Measurements from ENCODE around the gene EXD3. TPM values are rescaled to one million over a fixed set of nuclear protein-coding genes. Genes with fewer than 3 reads are reported as not detected.

Gene EXD3
- total and polyA plus RNA-seq, 9 of the 15 experiments (the other 6 are each of a cell fraction or from before 2014, with no cell fraction given) = 0.29 to 12.5 (median 3.9) TPM

GRCh38 chr9:137302118-137302448, 120.9 kb downstream of the EXD3 start, which contains the start of gene NRARP (continued):
- no peak for TF ChIP-seq JUND (IDR thresholded peaks at IDR 0.05; ENCODE audit: borderline replicate concordance, low read depth, low read length)
- TF ChIP-seq JUND (tag; IDR thresholded peaks at IDR 0.05; ENCODE audit: borderline replicate concordance, low read depth, low read length) = no peak
- no peak for TF ChIP-seq ZNF274 (IDR thresholded peaks at IDR 0.05; ENCODE audit: borderline replicate concordance, low read depth, low read length)
- TF ChIP-seq, protein P1, sequence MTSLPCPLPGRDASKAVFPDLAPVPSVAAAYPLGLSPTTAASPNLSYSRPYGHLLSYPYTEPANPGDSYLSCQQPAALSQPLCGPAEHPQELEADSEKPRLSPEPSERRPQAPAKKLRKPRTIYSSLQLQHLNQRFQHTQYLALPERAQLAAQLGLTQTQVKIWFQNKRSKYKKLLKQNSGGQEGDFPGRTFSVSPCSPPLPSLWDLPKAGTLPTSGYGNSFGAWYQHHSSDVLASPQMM (CRISPR knock-in tag; IDR thresholded peaks at IDR 0.05) = no peak
- 0 out of 2 replicates have a peak, but pooled peaks have one; percentile 28 for TF ChIP-seq FOSL1 (tag; conservative IDR thresholded peaks at IDR 0.05)
- no peak for TF ChIP-seq ILF3 (IDR thresholded peaks at IDR 0.05; ENCODE audit: borderline replicate concordance)
- TF ChIP-seq ZNF764 (CRISPR knock-in tag; IDR thresholded peaks at IDR 0.05; ENCODE audit: low read depth) = no peak
- no peak for TF ChIP-seq HNRNPLL (IDR thresholded peaks at IDR 0.05; ENCODE audit: low read depth, low read length, poor library complexity, severe bottlenecking)
- TF ChIP-seq SPI1 (IDR thresholded peaks at IDR 0.05; ENCODE audit: borderline replicate concordance, low read depth, low read length) = no peak
- no peak for TF ChIP-seq MYNN (IDR thresholded peaks at IDR 0.05)
- TF ChIP-seq MYNN (CRISPR knock-in tag; IDR thresholded peaks at IDR 0.05) = no peak
- TF ChIP-seq KAT8 (IDR thresholded peaks at IDR 0.05; ENCODE audit: low read depth) = no peak
- TF ChIP-seq BDP1 (IDR thresholded peaks at IDR 0.05; ENCODE audit: insufficient read depth, insufficient read length) = no peak
- TF ChIP-seq, protein P2, sequence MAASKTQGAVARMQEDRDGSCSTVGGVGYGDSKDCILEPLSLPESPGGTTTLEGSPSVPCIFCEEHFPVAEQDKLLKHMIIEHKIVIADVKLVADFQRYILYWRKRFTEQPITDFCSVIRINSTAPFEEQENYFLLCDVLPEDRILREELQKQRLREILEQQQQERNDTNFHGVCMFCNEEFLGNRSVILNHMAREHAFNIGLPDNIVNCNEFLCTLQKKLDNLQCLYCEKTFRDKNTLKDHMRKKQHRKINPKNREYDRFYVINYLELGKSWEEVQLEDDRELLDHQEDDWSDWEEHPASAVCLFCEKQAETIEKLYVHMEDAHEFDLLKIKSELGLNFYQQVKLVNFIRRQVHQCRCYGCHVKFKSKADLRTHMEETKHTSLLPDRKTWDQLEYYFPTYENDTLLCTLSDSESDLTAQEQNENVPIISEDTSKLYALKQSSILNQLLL (CRISPR knock-in tag; IDR thresholded peaks at IDR 0.05; ENCODE audit: borderline replicate concordance) = no peak
- TF ChIP-seq ZNF134 (CRISPR knock-in tag; conservative IDR thresholded peaks at IDR 0.05) = no peak
- TF ChIP-seq PML (IDR thresholded peaks at IDR 0.05; ENCODE audit: low read length) = peak; percentile 28; the same call in 1 of the 2 replicates
- no peak for TF ChIP-seq ZNF77 (CRISPR knock-in tag; IDR thresholded peaks at IDR 0.05)
- TF ChIP-seq SRSF7 (optimal IDR thresholded peaks at IDR 0.05; ENCODE audit: low read depth, low read length) = no peak
- TF ChIP-seq NFYB (IDR thresholded peaks at IDR 0.05; ENCODE audit: extremely low read depth, insufficient read length) = peak; percentile 8
- no peak for TF ChIP-seq FOXM1 (IDR thresholded peaks at IDR 0.05; ENCODE audit: low read depth)
- TF ChIP-seq FOXM1 (CRISPR knock-in tag; IDR thresholded peaks at IDR 0.05; ENCODE audit: low read depth) = no peak
- peak; percentile 81 for TF ChIP-seq KDM5B (IDR thresholded peaks at IDR 0.05; ENCODE audit: insufficient replicate concordance, low read depth, low read length)
- TF ChIP-seq ZNF263 (CRISPR knock-in tag; IDR thresholded peaks at IDR 0.05; ENCODE audit: borderline replicate concordance) = no peak
- TF ChIP-seq NONO (IDR thresholded peaks at IDR 0.05; ENCODE audit: low read depth in 2 of 2, low read length in 1 of 2) = peak in 1 of 2 experiments; percentile 69; a peak in 3 of 4 replicates
- TF ChIP-seq ZBTB5 (IDR thresholded peaks at IDR 0.05) = no peak
- TF ChIP-seq HDAC3 (IDR thresholded peaks at IDR 0.05; ENCODE audit: borderline replicate concordance, partially characterized antibody) = no peak
- no peak for TF ChIP-seq ETV6 (IDR thresholded peaks at IDR 0.05; ENCODE audit: borderline replicate concordance in 1 of 2, low read depth in 2 of 2, low read length in 1 of 2)
- no peak for TF ChIP-seq ETV6 (CRISPR knock-in tag; IDR thresholded peaks at IDR 0.05; ENCODE audit: borderline replicate concordance)
- no peak for TF ChIP-seq NRF1 (conservative IDR thresholded peaks at IDR 0.05 in 1 of 2, IDR thresholded peaks at IDR 0.05 in 1 of 2)
